CD8-positive, alpha-beta memory T cell (primary cell): Measurements from ENCODE around the gene LAMA3. TPM values are rescaled to one million over a fixed set of nuclear protein-coding genes. Genes with fewer than 3 reads are reported as not detected.

Experiments used
- CTCF ChIA-PET: fragments of 350-600 bp; sonication (Branson Sonifier 250); formaldehyde crosslinking; loops from one replicate; lab custom pipeline; 2021; ENCODE audit warnings: antibody characterized with exemption; lab: Charles Lee
- POLR2A ChIA-PET: fragments of 350-600 bp; sonication (Branson Sonifier 250); formaldehyde crosslinking; loops from one replicate; lab custom pipeline; 2021; ENCODE audit warnings: antibody characterized with exemption; lab: Charles Lee
- DNase-seq, 5 donors: peaks; one replicate each; pipeline versions ENCODE4 v3.0.0 to v3.0.0-alpha.2; 2020 to 2022; ENCODE audit warnings: mixed read lengths in 1 of 5
- H3K27ac ChIP-seq: one replicate; pipeline ENCODE4 v1.7.0; 2013; ENCODE audit warnings: low read depth, mild to moderate bottlenecking, low read length, moderate library complexity
- H3K27me3 ChIP-seq: 2 replicates; pipeline ENCODE4 v1.7.0; 2013; ENCODE audit warnings: low read length, mild to moderate bottlenecking; ENCODE audit not compliant: insufficient read depth, poor library complexity, severe bottlenecking
- H3K36me3 ChIP-seq: 2 replicates; pipeline ENCODE4 v1.7.0; 2013; ENCODE audit warnings: mild to moderate bottlenecking, low read length, moderate library complexity; ENCODE audit not compliant: insufficient read depth
- H3K4me1 ChIP-seq: 2 replicates; pipeline ENCODE4 v1.7.0; 2013; ENCODE audit warnings: mild to moderate bottlenecking, low read length, moderate library complexity; ENCODE audit not compliant: insufficient read depth
- H3K4me3 ChIP-seq: 2 replicates; pipeline ENCODE4 v1.7.0; 2013; ENCODE audit warnings: mild to moderate bottlenecking, low read length
- H3K9me3 ChIP-seq: 2 replicates; pipeline ENCODE4 v1.7.0; 2013; ENCODE audit warnings: mild to moderate bottlenecking, low read length
- H3K27ac Mint-ChIP-seq, 8 donors: one replicate each; pipeline ENCODE4 v1.8.0; 2020 to 2021; ENCODE audit warnings: mixed read lengths in 8 of 8, mild to moderate bottlenecking in 6 of 8, inconsistent platforms in 3 of 8, moderate library complexity in 3 of 8
- H3K27me3 Mint-ChIP-seq, 2 donors: one replicate each; pipeline ENCODE4 v1.8.0; 2020 to 2021; ENCODE audit warnings: mixed read lengths in 2 of 2, mild to moderate bottlenecking in 1 of 2, moderate library complexity in 1 of 2
- H3K36me3 Mint-ChIP-seq, 3 donors: one replicate each; pipeline ENCODE4 v1.8.0; 2020 to 2021; ENCODE audit warnings: mixed read lengths in 3 of 3, inconsistent platforms in 1 of 3, mild to moderate bottlenecking in 1 of 3
- H3K4me1 Mint-ChIP-seq, 3 donors: one replicate each; pipeline ENCODE4 v1.8.0; 2020 to 2021; ENCODE audit warnings: mixed read lengths in 3 of 3, inconsistent platforms in 1 of 3, mild to moderate bottlenecking in 1 of 3
- H3K4me3 Mint-ChIP-seq, 7 donors: one replicate each; pipeline ENCODE4 v1.8.0; 2020 to 2021; ENCODE audit warnings: mixed read lengths in 7 of 7, mild to moderate bottlenecking in 6 of 7, moderate library complexity in 4 of 7, inconsistent platforms in 2 of 7
- H3K9me3 Mint-ChIP-seq, 5 donors: one replicate each; pipeline ENCODE4 v1.8.0; 2020 to 2022; ENCODE audit warnings: mixed read lengths in 5 of 5, mild to moderate bottlenecking in 3 of 5, moderate library complexity in 2 of 5, inconsistent platforms in 1 of 5
- polyA plus RNA-seq: library from polyadenylated mRNA; unstranded; fragments of 300-500 nt; fragmentation: Illumina TruSeq; gene quantifications from one replicate; pipeline ENCODE4 v1.2.3, GENCODE V29; 2021
- total RNA-seq, 2 experiments: library from RNA; stranded (reverse); gene quantifications; one replicate each; pipeline ENCODE4 v1.2.3, GENCODE V29; 2021

LAMA3 gene
- total RNA-seq = not detected
- 0.47 TPM for polyA plus RNA-seq

DNA sequence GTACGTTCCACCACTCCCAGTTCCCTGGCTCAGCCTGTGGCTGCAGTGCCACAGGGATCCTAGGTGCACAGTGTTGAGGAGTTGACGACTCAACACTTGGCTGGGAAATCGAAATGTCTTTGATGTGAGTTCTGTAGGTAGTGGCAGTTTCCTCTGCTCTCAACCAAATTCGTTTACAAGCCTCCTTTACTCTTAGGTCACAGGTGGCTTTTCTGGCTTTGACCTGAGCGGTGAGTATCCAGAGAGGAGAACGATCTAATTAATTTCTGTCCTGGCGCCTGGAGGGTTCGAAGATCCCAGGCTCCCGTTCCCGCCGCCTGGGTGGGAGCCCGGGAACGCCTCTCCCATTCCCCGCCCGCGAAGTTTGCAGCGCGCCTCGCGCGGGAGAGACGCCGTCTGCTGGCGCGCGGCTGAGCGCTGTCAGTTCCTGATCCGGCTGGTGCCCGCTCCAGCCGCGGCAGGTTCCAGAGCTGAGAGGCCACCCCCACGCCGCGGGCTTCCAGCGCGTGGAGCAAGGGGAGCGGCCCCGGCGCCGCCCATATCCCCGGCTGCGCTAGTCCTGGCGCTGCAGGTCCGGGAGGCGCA lies at the start of gene LAMA3:
Gene LAMA3, plus strand, starts transcription at position 423 of the 585 bp plus-strand sequence. CDS start 231 bp downstream, outside the sequence.
- ChIA-PET POLR2A (no interaction called here), CTCF (interaction anchor here (0.8 kb wide), 1 partner anchor 13 kb away, joined by 3 read pairs; no protein-coding TSS in a partner anchor)
- H3K9me3 ChIP-seq = no peaks in the 10 kb centered on the region
- H3K27ac ChIP-seq = no peak within 1 kb of the TSS
- H3K4me3 ChIP-seq = peak within 1 kb of the TSS; percentile 19
- Mint-ChIP-seq H3K27me3 (peaks cover 29 to 57% of the 10 kb centered on the region in 2 donors), H3K9me3 (no peaks in the 10 kb centered on the region), H3K4me1 (peaks cover 7 to 13% (median 10%) of the 10 kb centered on the region in 3 donors), H3K27ac (peak within 1 kb of the TSS in 1 of 8 donors; percentile 39), H3K36me3 (no peaks in the 10 kb centered on the region), H3K4me3 (peak within 1 kb of the TSS; percentile 46 to 87 (median 67))
- DNase-seq = peak in 3 of 5 donors; percentile 3 to 22 (median 13)
- H3K36me3 ChIP-seq = no peaks in the 10 kb centered on the region
- peaks cover 6% of the 10 kb centered on the region for H3K4me1 ChIP-seq
- H3K27me3 ChIP-seq = peaks cover 22% of the 10 kb centered on the region

DNA sequence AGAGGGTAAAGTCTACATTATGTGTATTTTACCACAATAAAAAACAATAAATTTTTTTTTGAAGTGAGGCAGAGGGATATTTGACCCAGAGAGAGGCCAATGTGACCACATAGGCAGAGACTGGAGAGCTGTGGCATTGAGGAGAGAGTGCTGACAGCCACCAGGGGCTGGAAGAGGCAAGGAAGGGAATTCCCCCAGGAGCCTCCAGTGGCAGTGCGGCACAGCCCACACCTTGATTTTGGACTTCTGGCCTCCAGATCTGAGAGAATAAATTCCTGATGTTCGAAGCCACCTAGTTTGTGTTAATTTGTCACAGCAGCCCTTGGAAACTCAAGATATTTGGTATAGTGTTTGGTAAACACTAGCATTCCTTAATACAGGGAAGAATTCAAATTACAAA lies 49.2 kb upstream of the LAMA3 start:
- peaks cover 3 to 5% of the 10 kb centered on the region in 2 donors for H3K27me3 Mint-ChIP-seq
- H3K27ac Mint-ChIP-seq = no peak overlapping the region
- ChIA-PET POLR2A (interaction anchor here (0.7 kb wide), 1 partner anchor 107 kb away, joined by 10 read pairs; no protein-coding TSS in a partner anchor), CTCF (no interaction called here)
- no peak overlapping the region for H3K4me3 ChIP-seq
- no peak overlapping the region for H3K4me3 Mint-ChIP-seq
- no peak overlapping the region for H3K27ac ChIP-seq
- H3K4me1 Mint-ChIP-seq = peaks cover 5 to 6% (median 5%) of the 10 kb centered on the region in 3 donors
- no peaks in the 10 kb centered on the region for H3K9me3 Mint-ChIP-seq
- no peaks in the 10 kb centered on the region for H3K9me3 ChIP-seq
- H3K36me3 Mint-ChIP-seq = no peaks in the 10 kb centered on the region
- no peaks in the 10 kb centered on the region for H3K36me3 ChIP-seq
- no peaks in the 10 kb centered on the region for H3K4me1 ChIP-seq
- DNase-seq = no peak
- no peaks in the 10 kb centered on the region for H3K27me3 ChIP-seq

GRCh38 chr18:23641143-23641720 lies 48.0 kb upstream of the LAMA3 start:
- H3K9me3 Mint-ChIP-seq = no peaks in the 10 kb centered on the region
- CTCF ChIA-PET = interaction anchor here (0.9 kb wide), 1 partner anchor 19 kb away, joined by 3 read pairs; no protein-coding TSS in a partner anchor
- peaks cover 3 to 12% of the 10 kb centered on the region in 2 donors for H3K27me3 Mint-ChIP-seq
- Histone ChIP-seq H3K27me3 (no peaks in the 10 kb centered on the region), H3K9me3 (no peaks in the 10 kb centered on the region), H3K4me1 (no peaks in the 10 kb centered on the region), H3K36me3 (no peaks in the 10 kb centered on the region), H3K4me3 (no peak overlapping the region), H3K27ac (no peak overlapping the region)
- no peak overlapping the region for H3K27ac Mint-ChIP-seq
- no peak for DNase-seq
- H3K4me3 Mint-ChIP-seq = no peak overlapping the region
- no peaks in the 10 kb centered on the region for H3K36me3 Mint-ChIP-seq
- H3K4me1 Mint-ChIP-seq = no peaks in the 10 kb centered on the region
- POLR2A ChIA-PET = no interaction called here

GRCh38 chr18:23641937-23642666 lies 47.2 kb upstream of the LAMA3 start:
- POLR2A ChIA-PET = no interaction called here
- H3K9me3 ChIP-seq = no peaks in the 10 kb centered on the region
- H3K4me1 Mint-ChIP-seq = no peaks in the 10 kb centered on the region

DNA sequence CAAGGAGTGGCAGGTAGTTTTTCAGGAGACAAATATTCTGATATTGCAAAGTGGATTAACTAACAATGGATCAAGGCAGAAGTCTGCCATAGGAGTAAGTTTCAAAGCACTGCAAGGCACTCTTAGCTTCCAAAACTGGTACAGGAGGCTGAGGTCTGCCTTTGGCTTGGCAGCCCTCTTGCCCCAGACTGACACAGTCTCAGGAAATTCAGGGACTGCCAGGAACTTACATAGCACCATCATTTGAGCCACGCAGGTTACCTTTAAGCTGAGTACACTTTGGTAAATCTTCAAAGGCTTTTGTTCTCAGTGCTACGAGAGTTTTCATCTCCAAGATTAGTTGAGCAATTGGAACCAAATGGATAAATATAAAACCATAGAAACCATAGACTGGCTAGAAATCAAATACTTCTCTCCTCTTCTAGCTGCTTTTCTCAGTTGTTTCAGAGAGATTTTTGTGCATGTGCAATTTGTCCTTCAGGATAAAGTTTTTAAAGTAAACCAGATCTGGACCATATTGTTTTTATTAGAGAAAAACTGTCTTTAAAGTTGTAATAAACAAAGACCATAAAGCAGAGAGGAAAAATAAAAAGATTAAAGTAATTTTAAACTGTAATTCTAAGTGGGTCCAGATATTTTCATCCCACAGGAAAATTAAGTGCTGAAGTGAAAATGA lies 45.3 kb upstream of the LAMA3 start:
- Mint-ChIP-seq H3K36me3 (peaks cover 0 to 3% (median 0%) of the 10 kb centered on the region in 3 donors), H3K27me3 (peaks cover 4 to 17% of the 10 kb centered on the region in 2 donors), H3K9me3 (no peaks in the 10 kb centered on the region), H3K4me3 (no peak overlapping the region), H3K27ac (no peak overlapping the region), H3K4me1 (no peaks in the 10 kb centered on the region)
- H3K4me3 ChIP-seq = no peak overlapping the region
- POLR2A ChIA-PET = no interaction called here
- H3K36me3 ChIP-seq = no peaks in the 10 kb centered on the region
- H3K27ac ChIP-seq = no peak overlapping the region
- CTCF ChIA-PET = interaction anchor here (1.2 kb wide), 1 partner anchor 9 kb away, joined by 4 read pairs; no protein-coding TSS in a partner anchor
- H3K27me3 ChIP-seq = no peaks in the 10 kb centered on the region
- H3K9me3 ChIP-seq = no peaks in the 10 kb centered on the region
- no peaks in the 10 kb centered on the region for H3K4me1 ChIP-seq
- DNase-seq = no peak

More at GRCh38 chr18:23641937-23642666, 47.2 kb upstream of the LAMA3 start:
- H3K27me3 Mint-ChIP-seq = peaks cover 3 to 12% of the 10 kb centered on the region in 2 donors
- no peak overlapping the region for H3K4me3 Mint-ChIP-seq
- Histone ChIP-seq H3K4me3 (no peak overlapping the region), H3K27ac (no peak overlapping the region), H3K27me3 (no peaks in the 10 kb centered on the region), H3K4me1 (no peaks in the 10 kb centered on the region), H3K36me3 (no peaks in the 10 kb centered on the region)
- H3K9me3 Mint-ChIP-seq = no peaks in the 10 kb centered on the region
- H3K27ac Mint-ChIP-seq = no peak overlapping the region
- CTCF ChIA-PET = interaction anchor here (0.9 kb wide), 1 partner anchor 20 kb away, joined by 3 read pairs; no protein-coding TSS in a partner anchor
- no peak for DNase-seq
- H3K36me3 Mint-ChIP-seq = peaks cover 0 to 3% (median 0%) of the 10 kb centered on the region in 3 donors

GRCh38 chr18:23645568-23646175 lies 43.6 kb upstream of the LAMA3 start:
- Mint-ChIP-seq H3K27me3 (peaks cover 8 to 23% of the 10 kb centered on the region in 2 donors), H3K9me3 (no peaks in the 10 kb centered on the region), H3K4me1 (no peaks in the 10 kb centered on the region), H3K4me3 (no peak overlapping the region), H3K36me3 (peaks cover 0 to 3% (median 0%) of the 10 kb centered on the region in 3 donors), H3K27ac (no peak overlapping the region)
- Histone ChIP-seq H3K4me3 (no peak overlapping the region), H3K27ac (no peak overlapping the region), H3K4me1 (no peaks in the 10 kb centered on the region), H3K27me3 (no peaks in the 10 kb centered on the region), H3K36me3 (no peaks in the 10 kb centered on the region), H3K9me3 (no peaks in the 10 kb centered on the region)
- no peak for DNase-seq
- ChIA-PET CTCF (no interaction called here), POLR2A (no interaction called here)

DNA sequence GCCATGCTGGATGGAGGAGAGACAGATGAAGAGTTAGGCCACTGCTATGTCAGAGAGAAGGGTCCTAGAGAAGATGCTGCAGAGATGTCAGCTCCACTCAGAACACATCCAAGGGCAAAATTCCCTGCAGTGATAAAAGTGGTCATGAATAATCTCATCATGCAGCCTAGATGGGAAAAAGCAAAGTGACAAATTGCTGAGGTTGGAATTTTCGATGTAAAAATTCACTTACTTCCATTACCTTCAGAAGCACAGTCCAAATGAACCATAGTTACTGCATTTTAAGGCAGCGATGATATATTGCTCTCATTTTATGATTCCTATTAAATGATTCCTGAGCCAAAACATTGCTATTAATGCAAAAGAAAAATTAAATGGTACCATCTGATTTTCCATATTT lies 43.0 kb upstream of the LAMA3 start:
- Mint-ChIP-seq H3K36me3 (peaks cover 0 to 3% (median 0%) of the 10 kb centered on the region in 3 donors), H3K4me3 (no peak overlapping the region), H3K4me1 (no peaks in the 10 kb centered on the region), H3K9me3 (no peaks in the 10 kb centered on the region), H3K27me3 (peaks cover 8 to 23% of the 10 kb centered on the region in 2 donors), H3K27ac (no peak overlapping the region)
- Histone ChIP-seq H3K27me3 (no peaks in the 10 kb centered on the region), H3K9me3 (no peaks in the 10 kb centered on the region), H3K27ac (no peak overlapping the region), H3K36me3 (no peaks in the 10 kb centered on the region), H3K4me3 (no peak overlapping the region), H3K4me1 (no peaks in the 10 kb centered on the region)
- ChIA-PET CTCF (no interaction called here), POLR2A (no interaction called here)
- no peak for DNase-seq
